Fibroblast of lung (primary cell): Measurements from ENCODE around the gene RETREG1.

Experiments used
- CTCF ChIP-seq, 2 donors: IDR thresholded peaks in 1 of 2; conservative IDR thresholded peaks in 1 of 2; 1 replicate in 1 of 2; 2 replicates in 1 of 2; pipeline ENCODE4 v1.5.1; 2011 to 2012; ENCODE audit warnings: low read length in 2 of 2, control low read depth in 1 of 2, inconsistent platforms in 1 of 2, low read depth in 1 of 2, mild to moderate bottlenecking in 1 of 2
- EZH2 ChIP-seq: IDR thresholded peaks from 2 replicates; pipeline ENCODE4 v1.5.1; 2012; ENCODE audit warnings: low read length, control low read depth, mild to moderate bottlenecking; ENCODE audit errors: missing control alignments

- no peak for TF ChIP-seq CTCF (conservative IDR thresholded peaks at IDR 0.05 in 1 of 2, IDR thresholded peaks at IDR 0.05 in 1 of 2; ENCODE audit: low read depth in 1 of 2, low read length in 2 of 2)
- TF ChIP-seq EZH2, result no peak
These were observed 47.6 kb upstream of the RETREG1 start for GRCh38 chr5:16664368-16664767.
